HG03520 (cell line): Measurements from ENCODE around the gene CAPN5.

ENCODE experiments used
- ATAC-seq: cut with Tn5 transposase; IDR thresholded peaks from one replicate; pipeline ENCODE4 v1.9.1; 2021; ENCODE audit warnings: mild to moderate bottlenecking, moderate library complexity; ENCODE audit not compliant: unreplicated experiment

The CAPN5 gene

DNA sequence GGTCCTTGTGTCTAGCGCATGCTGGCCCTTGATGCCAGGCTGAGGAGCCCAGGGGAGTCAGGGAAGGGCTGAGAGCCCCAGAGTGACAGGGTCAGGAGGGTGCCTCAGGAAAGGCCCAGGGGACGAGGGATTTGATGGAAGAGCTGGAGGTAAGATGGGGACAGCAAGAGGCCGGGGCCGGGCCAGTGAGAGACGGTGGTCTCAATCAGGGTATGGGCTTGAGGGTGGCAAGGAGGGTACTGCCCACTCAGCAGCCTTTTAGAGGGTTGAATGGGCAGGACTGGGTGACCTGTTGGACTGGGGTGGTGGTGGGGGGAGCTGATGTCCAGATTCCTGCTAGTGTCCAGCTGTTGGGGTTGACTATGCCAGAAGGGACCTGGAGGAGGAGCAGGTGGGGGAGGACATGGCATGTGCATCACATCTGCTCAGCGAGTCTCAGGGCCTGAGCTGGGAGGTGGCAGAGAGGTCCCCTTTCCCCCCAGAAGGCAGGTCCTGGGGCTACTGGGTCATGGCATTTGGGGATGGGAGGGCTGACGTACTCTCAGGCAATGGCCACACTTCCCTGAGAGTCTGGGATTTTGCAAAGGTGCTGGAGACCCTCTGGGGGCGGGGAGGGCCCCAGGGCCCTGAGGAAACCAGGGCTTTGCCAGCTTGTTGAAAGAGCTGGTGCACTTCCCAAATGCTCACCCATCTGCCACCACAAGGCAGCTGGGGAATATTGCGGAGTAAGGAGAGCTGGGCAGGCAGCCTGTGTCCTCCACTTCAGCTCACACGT lies 79.7 kb downstream of the CAPN5 start:
- no peak for ATAC-seq

GRCh38 chr11:77147036-77147315 lies 80.2 kb downstream of the CAPN5 start:
- no peak for ATAC-seq

DNA sequence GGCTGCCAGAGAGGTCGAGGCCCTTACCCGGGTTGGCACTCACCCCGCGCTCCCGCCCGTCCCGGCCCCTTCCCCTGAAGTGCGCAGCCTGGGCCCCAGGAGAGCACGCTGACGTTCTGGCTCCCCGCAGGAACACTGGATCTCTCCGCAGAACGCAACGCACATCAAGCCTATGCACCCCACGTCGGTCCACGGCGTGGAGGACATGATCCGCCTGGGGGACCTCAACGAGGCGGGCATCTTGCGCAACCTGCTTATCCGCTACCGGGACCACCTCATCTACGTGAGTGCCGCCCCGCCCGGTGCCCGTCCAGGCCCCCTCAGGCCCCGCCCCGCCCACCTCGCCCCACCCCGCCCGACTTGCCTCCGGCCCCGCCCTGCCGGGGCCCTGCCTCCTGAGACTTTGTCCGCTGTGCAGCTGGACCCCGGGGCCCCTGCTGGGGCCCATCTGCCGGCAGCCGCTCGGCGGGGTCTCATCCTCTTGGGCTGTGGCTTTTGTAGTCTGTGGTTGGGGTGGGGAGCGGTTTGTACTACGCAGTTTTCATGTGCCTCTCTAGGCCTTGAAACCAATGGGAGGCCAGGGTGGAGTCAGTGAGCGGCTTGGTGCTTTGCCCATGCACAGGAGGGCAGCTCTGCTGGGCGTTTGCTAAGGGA lies 81.0 kb downstream of the CAPN5 start:
- no peak for ATAC-seq

DNA sequence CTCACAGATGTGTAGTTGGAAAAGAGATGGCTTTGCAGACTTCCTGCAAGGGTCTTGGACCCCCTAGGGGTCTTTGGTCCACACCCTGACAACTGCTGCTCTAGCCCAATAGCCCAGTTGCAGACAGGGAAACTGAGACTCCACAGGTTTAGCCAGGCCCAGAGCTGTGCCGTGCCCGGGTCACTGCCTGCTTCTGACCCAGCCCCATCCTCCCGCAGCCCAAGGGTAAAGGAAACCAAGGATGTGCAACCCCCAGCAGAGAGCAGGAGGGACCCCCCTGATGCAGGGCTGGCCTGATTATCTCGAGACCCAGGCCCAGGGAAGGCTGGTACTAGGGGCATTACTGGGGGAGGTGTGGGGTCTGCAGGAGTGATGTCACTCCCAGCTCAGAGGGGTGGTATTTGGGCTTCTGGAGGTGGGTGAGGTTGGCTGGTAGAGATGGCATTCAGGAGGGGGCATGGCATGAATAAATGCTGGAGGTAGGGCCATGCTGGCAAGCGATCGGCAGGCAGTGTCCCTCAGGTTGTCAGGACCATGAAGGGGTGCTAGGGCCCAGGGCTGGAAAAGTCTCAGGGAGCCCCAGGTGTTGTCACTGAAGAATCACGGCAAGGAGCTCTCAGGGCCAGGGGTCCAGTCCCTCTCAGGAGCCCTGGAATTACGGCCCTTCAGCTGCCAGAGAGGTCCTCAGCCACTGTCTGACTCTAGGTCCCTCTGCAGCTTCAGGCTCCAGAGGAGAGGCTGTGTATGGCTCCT lies 82.4 kb downstream of the CAPN5 start:
- ATAC-seq: no peak

- no peak for ATAC-seq
Observed at GRCh38 chr11:77149716-77150392, 83.1 kb downstream of the CAPN5 start.

DNA sequence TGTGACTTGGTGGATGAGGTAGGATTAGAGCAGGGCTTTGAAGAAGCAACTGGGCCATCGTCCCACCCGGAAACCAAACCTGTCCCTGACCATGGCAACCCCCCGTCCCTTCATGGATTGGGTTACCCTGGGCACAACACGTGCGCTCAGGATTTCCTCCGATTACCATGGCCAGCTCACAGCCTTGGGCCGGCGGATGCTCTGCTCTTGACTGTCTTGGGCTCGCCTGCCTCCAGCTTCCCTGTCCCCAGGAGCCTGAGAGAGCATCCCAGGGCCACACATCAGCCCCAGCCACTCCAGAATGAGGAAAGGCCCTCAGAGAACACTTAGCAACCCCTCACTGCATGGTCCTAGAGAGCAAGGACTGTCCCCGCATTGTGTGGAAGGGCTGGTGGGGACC lies 84.1 kb downstream of the CAPN5 start:
- ATAC-seq: no peak

GRCh38 chr11:77151804-77152509 lies 85.2 kb downstream of the CAPN5 start:
- no peak for ATAC-seq

GRCh38 chr11:77152846-77153245 lies 86.1 kb downstream of the CAPN5 start:
- ATAC-seq: no peak

DNA sequence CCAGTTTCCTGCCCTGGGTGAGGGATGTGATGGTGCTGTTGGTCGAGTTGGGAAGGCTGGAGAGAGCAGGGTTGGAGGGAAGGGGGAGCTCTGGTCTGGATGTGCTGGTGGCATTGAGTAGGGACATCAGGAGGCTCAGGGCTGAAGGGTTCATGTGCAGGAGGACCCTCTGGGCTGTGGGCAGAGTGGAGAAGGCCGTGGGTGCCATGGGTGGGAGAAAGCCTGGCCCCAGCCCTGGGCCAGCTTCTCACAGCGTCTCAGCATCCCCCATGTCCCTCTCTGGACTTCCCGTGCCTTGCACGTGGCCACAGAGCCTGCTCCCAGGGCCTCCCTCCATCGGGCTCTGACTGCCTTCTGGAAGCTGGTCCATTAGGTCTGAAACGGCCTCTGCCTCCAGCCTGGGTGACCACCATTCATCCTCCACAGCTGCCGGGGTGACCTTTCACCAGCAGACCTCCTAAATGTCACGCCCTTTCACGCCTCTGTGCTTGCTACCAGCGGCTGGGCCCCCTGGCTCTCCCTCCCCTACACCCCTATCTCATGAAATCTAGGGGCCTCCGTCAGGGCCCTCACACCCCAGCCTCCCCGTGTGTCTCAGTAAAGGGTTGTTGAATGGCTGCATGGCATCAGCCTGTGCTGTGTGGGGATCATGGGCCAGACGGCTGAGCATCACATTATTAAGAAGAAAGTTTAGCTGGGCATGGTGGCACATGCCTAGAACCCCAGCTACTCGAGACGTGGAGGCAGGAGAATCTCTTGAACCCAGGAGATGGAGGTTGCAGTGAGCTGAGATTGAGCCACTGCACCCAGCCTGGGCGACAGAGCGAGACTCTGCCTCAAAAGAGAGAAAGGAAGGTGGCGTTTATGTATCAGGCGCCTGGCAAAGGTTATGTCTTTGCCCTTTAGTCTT lies 86.8 kb downstream of the CAPN5 start:
- ATAC-seq: no peak

DNA sequence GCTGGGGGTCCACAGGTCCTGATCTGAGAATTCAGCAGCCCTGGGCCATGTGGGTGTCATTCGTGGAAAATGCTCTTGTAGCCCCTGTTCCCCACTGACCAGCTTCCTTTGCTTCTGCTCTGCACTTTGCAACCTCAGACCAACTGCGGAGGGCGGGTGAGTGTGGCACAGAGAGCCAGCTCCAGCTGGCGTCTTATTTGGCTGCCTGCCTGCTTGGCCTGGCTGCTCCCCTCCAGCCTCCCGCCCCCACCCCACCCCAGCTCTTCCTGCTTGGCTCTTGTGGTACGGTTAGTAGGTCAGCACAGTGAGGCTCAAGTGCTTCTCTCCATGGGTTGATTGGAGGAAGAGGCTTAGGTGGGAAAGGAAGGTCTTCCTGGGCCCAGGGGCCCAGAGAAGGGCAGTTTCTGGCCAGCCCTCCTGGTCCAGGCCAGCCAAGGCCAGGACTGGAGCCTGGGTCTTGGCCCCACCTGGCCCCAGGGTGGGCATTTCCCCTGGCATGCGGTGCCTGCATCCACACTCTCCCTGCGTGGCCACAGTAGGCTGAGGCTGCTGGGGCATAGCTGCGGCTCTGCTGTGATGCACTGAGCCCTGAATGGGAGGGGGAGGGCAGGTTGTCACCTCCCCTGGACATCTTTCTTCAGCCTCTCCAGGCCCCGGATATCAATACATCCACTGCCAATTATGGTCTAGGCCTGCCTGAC lies 87.8 kb downstream of the CAPN5 start:
- no peak for ATAC-seq

DNA sequence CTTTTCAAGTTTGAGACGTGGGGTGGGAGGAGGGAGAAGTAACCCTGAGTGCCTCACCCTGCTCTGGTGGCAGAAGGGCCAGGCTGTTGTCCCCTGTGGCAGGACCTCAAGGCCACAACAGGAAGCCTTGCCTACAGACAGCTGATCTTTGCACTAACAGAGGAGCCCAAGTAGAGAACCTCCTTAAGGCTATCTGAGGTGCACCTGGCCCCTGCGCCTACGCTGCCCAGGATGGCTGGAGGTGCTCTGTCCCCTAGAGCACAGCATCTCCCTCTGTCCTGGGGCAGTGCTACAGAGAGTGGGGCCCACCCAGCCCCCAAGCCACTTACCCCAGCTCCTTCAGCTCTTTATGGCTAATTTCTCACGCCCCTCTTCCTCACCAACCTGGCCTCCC lies 88.3 kb downstream of the CAPN5 start:
- no peak for ATAC-seq

- ATAC-seq: no peak
Observed at GRCh38 chr11:77155556-77156130, 88.9 kb downstream of the CAPN5 start.

GRCh38 chr11:77156396-77157195 lies 89.8 kb downstream of the CAPN5 start:
- no peak for ATAC-seq

- no peak for ATAC-seq
Observed at GRCh38 chr11:77158041-77158695, 91.4 kb downstream of the CAPN5 start.

GRCh38 chr11:77159219-77159936 lies 92.6 kb downstream of the CAPN5 start:
- no peak for ATAC-seq

GRCh38 chr11:77159937-77160495 lies 93.2 kb downstream of the CAPN5 start:
- no peak for ATAC-seq

- ATAC-seq: no peak
Observed at GRCh38 chr11:77163271-77163670, 96.5 kb downstream of the CAPN5 start.
